ENCODE measurements around the gene CGB1.

Gene CGB1

GRCh38 chr19:48992581-48993174, 44.0 kb downstream of the CGB1 start:
- peaks cover 16% of the 10 kb centered on the region for H3K4me1 ChIP-seq (ENCODE audit: control insufficient read depth, insufficient read depth, low read length, poor library complexity, severe bottlenecking)
- WGBS, 2 experiments (ENCODE audit: insufficient coverage in 2 of 2), result 1 to 2% methylated on average over 18 to 20 of the region's 20 CpGs

GRCh38 chr19:48991873-48992580, 44.7 kb downstream of the CGB1 start:
- peaks cover 34% of the 10 kb centered on the region for H3K36me3 ChIP-seq (ENCODE audit: control insufficient read depth, insufficient read depth, low read length)
- peaks cover 16% of the 10 kb centered on the region for H3K4me1 ChIP-seq (ENCODE audit: control insufficient read depth, insufficient read depth, low read length, poor library complexity, severe bottlenecking)
- 23 to 38% methylated on average over 5 to 7 of the region's 8 CpGs for WGBS, 2 experiments (ENCODE audit: insufficient coverage in 2 of 2)
- peak overlapping the region; percentile 5 for H3K27ac ChIP-seq (ENCODE audit: low read depth, low read length, severe bottlenecking)
- H3K4me3 ChIP-seq (ENCODE audit: extremely low read depth, insufficient read depth, low read length, poor library complexity, severe bottlenecking), result peak overlapping the region; percentile 98
- H3K9me3 ChIP-seq (ENCODE audit: control insufficient read depth, low read length), result no peaks in the 10 kb centered on the region

More at GRCh38 chr19:48992581-48993174, 44.0 kb downstream of the CGB1 start:
- peak overlapping the region; percentile 98 for H3K4me3 ChIP-seq (ENCODE audit: extremely low read depth, insufficient read depth, low read length, poor library complexity, severe bottlenecking)
- peaks cover 31% of the 10 kb centered on the region for H3K36me3 ChIP-seq (ENCODE audit: control insufficient read depth, insufficient read depth, low read length)
- no peaks in the 10 kb centered on the region for H3K9me3 ChIP-seq (ENCODE audit: control insufficient read depth, low read length)
- H3K27ac ChIP-seq (ENCODE audit: low read depth, low read length, severe bottlenecking), result peak overlapping the region; percentile 65

GRCh38 chr19:48991011-48991609, 45.6 kb downstream of the CGB1 start:
- H3K4me3 ChIP-seq (ENCODE audit: extremely low read depth, insufficient read depth, low read length, poor library complexity, severe bottlenecking), result peak overlapping the region; percentile 98
- peaks cover 16% of the 10 kb centered on the region for H3K4me1 ChIP-seq (ENCODE audit: control insufficient read depth, insufficient read depth, low read length, poor library complexity, severe bottlenecking)
- H3K27ac ChIP-seq (ENCODE audit: low read depth, low read length, severe bottlenecking), result no peak overlapping the region
- no peaks in the 10 kb centered on the region for H3K9me3 ChIP-seq (ENCODE audit: control insufficient read depth, low read length)
- 94 to 97% methylated on average over 20 to 22 of the region's 22 CpGs for WGBS, 2 experiments (ENCODE audit: insufficient coverage in 2 of 2)
- peaks cover 43% of the 10 kb centered on the region for H3K36me3 ChIP-seq (ENCODE audit: control insufficient read depth, insufficient read depth, low read length)

GRCh38 chr19:48990400-48990799, 46.3 kb downstream of the CGB1 start:
- no peak overlapping the region for H3K4me3 ChIP-seq (ENCODE audit: extremely low read depth, insufficient read depth, low read length, poor library complexity, severe bottlenecking)
- peaks cover 50% of the 10 kb centered on the region for H3K36me3 ChIP-seq (ENCODE audit: control insufficient read depth, insufficient read depth, low read length)
- H3K9me3 ChIP-seq (ENCODE audit: control insufficient read depth, low read length), result no peaks in the 10 kb centered on the region
- H3K27ac ChIP-seq (ENCODE audit: low read depth, low read length, severe bottlenecking), result no peak overlapping the region
- 89 to 96% methylated on average over 4 of the region's 4 CpGs for WGBS, 2 experiments (ENCODE audit: insufficient coverage in 2 of 2)
- peaks cover 16% of the 10 kb centered on the region for H3K4me1 ChIP-seq (ENCODE audit: control insufficient read depth, insufficient read depth, low read length, poor library complexity, severe bottlenecking)

- Histone ChIP-seq H3K4me1 (ENCODE audit: control insufficient read depth, insufficient read depth, low read length, poor library complexity, severe bottlenecking) (peaks cover 14% of the 10 kb centered on the region), H3K27ac (ENCODE audit: low read depth, low read length, severe bottlenecking) (no peak overlapping the region), H3K4me3 (ENCODE audit: extremely low read depth, insufficient read depth, low read length, poor library complexity, severe bottlenecking) (no peak overlapping the region), H3K36me3 (ENCODE audit: control insufficient read depth, insufficient read depth, low read length) (peaks cover 56% of the 10 kb centered on the region), H3K9me3 (ENCODE audit: control insufficient read depth, low read length) (no peaks in the 10 kb centered on the region)
- 95 to 97% methylated on average over 12 of the region's 17 CpGs for WGBS, 2 experiments (ENCODE audit: insufficient coverage in 2 of 2)
These were observed 46.9 kb downstream of the CGB1 start for GRCh38 chr19:48989701-48990291.

GRCh38 chr19:48988860-48989259, 47.8 kb downstream of the CGB1 start:
- H3K9me3 ChIP-seq (ENCODE audit: control insufficient read depth, low read length), result no peaks in the 10 kb centered on the region
- no peak overlapping the region for H3K4me3 ChIP-seq (ENCODE audit: extremely low read depth, insufficient read depth, low read length, poor library complexity, severe bottlenecking)
- peaks cover 9% of the 10 kb centered on the region for H3K4me1 ChIP-seq (ENCODE audit: control insufficient read depth, insufficient read depth, low read length, poor library complexity, severe bottlenecking)
- WGBS, 2 experiments (ENCODE audit: insufficient coverage in 2 of 2), result 97 to 98% methylated on average over 4 to 9 of the region's 9 CpGs
- no peak overlapping the region for H3K27ac ChIP-seq (ENCODE audit: low read depth, low read length, severe bottlenecking)
- H3K36me3 ChIP-seq (ENCODE audit: control insufficient read depth, insufficient read depth, low read length), result peaks cover 62% of the 10 kb centered on the region

- peaks cover 9% of the 10 kb centered on the region for H3K4me1 ChIP-seq (ENCODE audit: control insufficient read depth, insufficient read depth, low read length, poor library complexity, severe bottlenecking)
- no peak overlapping the region for H3K27ac ChIP-seq (ENCODE audit: low read depth, low read length, severe bottlenecking)
- no peak overlapping the region for H3K4me3 ChIP-seq (ENCODE audit: extremely low read depth, insufficient read depth, low read length, poor library complexity, severe bottlenecking)
- WGBS, 2 experiments (ENCODE audit: insufficient coverage in 2 of 2), result 97 to 99% methylated on average over 4 to 5 of the region's 7 CpGs
- no peaks in the 10 kb centered on the region for H3K9me3 ChIP-seq (ENCODE audit: control insufficient read depth, low read length)
- H3K36me3 ChIP-seq (ENCODE audit: control insufficient read depth, insufficient read depth, low read length), result peaks cover 68% of the 10 kb centered on the region
These were observed 48.4 kb downstream of the CGB1 start for GRCh38 chr19:48988286-48988685.

GRCh38 chr19:48987323-48987722, 49.4 kb downstream of the CGB1 start:
- Histone ChIP-seq H3K27ac (ENCODE audit: low read depth, low read length, severe bottlenecking) (no peak overlapping the region), H3K4me3 (ENCODE audit: extremely low read depth, insufficient read depth, low read length, poor library complexity, severe bottlenecking) (no peak overlapping the region), H3K9me3 (ENCODE audit: control insufficient read depth, low read length) (no peaks in the 10 kb centered on the region), H3K4me1 (ENCODE audit: control insufficient read depth, insufficient read depth, low read length, poor library complexity, severe bottlenecking) (peaks cover 9% of the 10 kb centered on the region), H3K36me3 (ENCODE audit: control insufficient read depth, insufficient read depth, low read length) (peaks cover 78% of the 10 kb centered on the region)
- 93 to 96% methylated on average over 7 of the region's 7 CpGs for WGBS, 2 experiments (ENCODE audit: insufficient coverage in 2 of 2)

GRCh38 chr19:48986211-48986610, 50.5 kb downstream of the CGB1 start:
- 97 to 100% methylated on average over 1 to 3 of the region's 3 CpGs for WGBS, 2 experiments (ENCODE audit: insufficient coverage in 2 of 2)
- H3K4me3 ChIP-seq (ENCODE audit: extremely low read depth, insufficient read depth, low read length, poor library complexity, severe bottlenecking), result no peak overlapping the region
- peaks cover 88% of the 10 kb centered on the region for H3K36me3 ChIP-seq (ENCODE audit: control insufficient read depth, insufficient read depth, low read length)
- H3K27ac ChIP-seq (ENCODE audit: low read depth, low read length, severe bottlenecking), result no peak overlapping the region
- no peaks in the 10 kb centered on the region for H3K9me3 ChIP-seq (ENCODE audit: control insufficient read depth, low read length)
- no peaks in the 10 kb centered on the region for H3K4me1 ChIP-seq (ENCODE audit: control insufficient read depth, insufficient read depth, low read length, poor library complexity, severe bottlenecking)

- Histone ChIP-seq H3K36me3 (ENCODE audit: control insufficient read depth, insufficient read depth, low read length) (peaks cover 85% of the 10 kb centered on the region), H3K9me3 (ENCODE audit: control insufficient read depth, low read length) (no peaks in the 10 kb centered on the region), H3K4me3 (ENCODE audit: extremely low read depth, insufficient read depth, low read length, poor library complexity, severe bottlenecking) (no peak overlapping the region), H3K27ac (ENCODE audit: low read depth, low read length, severe bottlenecking) (no peak overlapping the region), H3K4me1 (ENCODE audit: control insufficient read depth, insufficient read depth, low read length, poor library complexity, severe bottlenecking) (no peaks in the 10 kb centered on the region)
- WGBS, 2 experiments (ENCODE audit: insufficient coverage in 2 of 2), result 97% methylated on average over 13 of the region's 13 CpGs
These were observed 51.0 kb downstream of the CGB1 start for GRCh38 chr19:48985711-48986110.
